ENCODE data around the gene PRC1. TPM values are rescaled to one million over a fixed set of nuclear protein-coding genes. Genes with fewer than 3 reads are reported as not detected.
"Not testable (repeated sequence)": the region's sequence is repeated elsewhere in the genome, so short reads cannot be mapped to it uniquely, and the experiment has no call there.

Gene PRC1
- total RNA-seq, 2 experiments from 2014 or later = 152 to 208 TPM

DNA sequence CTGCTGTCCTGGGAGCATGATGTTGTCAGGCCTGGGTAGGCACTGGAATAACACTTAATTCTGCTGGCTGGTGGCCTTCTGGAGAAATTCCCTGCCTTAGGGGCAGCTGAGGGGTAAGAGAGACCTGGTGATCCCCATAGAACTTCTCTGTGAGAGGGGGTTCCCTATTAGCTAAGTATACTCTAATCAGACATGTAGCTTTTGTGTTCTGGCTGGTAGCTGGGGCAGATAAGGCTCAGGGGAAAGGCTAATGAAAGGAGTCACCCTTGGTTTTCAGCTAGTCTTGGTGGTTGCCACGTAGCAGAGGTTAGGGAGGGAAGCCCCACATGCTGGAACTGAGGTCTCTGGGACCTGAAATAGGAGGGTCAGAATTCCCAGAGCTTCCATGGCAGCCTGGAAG lies 61.0 kb downstream of the PRC1 start:
- CTCF ChIA-PET = interaction anchor here (0.9 to 8.6 kb wide), 32 partner anchors 10 to 834 kb away, joined by 3 to 181 read pairs (median 6); partner anchors contain the start of genes BLM, FES, MAN2A2 and RCCD1
- Mint-ChIP-seq H3K9me3 (ENCODE audit: low read depth) (no peaks in the 10 kb centered on the region), H3K27ac (peak overlapping the region; percentile 100), H3K4me1 (peaks cover 62% of the 10 kb centered on the region), H3K27me3 (no peaks in the 10 kb centered on the region), H3K4me3 (no peak overlapping the region), H3K36me3 (peaks cover 21% of the 10 kb centered on the region)
- no peak for ATAC-seq
- DNase-seq = no peak

DNA sequence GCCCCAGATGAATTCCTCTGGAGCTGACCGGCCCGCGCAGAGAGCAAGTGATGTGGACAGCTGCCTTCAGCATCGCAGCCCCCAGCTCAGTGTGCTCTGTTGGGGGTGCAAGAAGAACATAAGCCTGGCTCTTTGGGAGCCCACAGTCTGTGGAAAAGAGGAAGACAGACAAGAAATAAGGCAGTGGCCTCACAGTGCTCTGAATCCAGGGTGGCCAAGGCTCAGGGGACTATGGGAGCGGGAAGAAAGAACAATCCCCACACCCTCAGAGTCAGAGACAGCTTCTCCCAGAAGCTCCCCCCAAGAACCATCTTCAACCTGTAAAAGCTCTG lies 61.7 kb downstream of the PRC1 start:
- DNase-seq (no peak), ATAC-seq (no peak)
- Mint-ChIP-seq H3K27ac (peak overlapping the region; percentile 100), H3K27me3 (no peaks in the 10 kb centered on the region), H3K36me3 (peaks cover 20% of the 10 kb centered on the region), H3K9me3 (ENCODE audit: low read depth) (no peaks in the 10 kb centered on the region), H3K4me3 (peak overlapping the region; percentile 99), H3K4me1 (peaks cover 63% of the 10 kb centered on the region)
- CTCF ChIA-PET = interaction anchor here (0.7 to 8.6 kb wide), 43 partner anchors 8 to 833 kb away, joined by 3 to 181 read pairs (median 6); partner anchors contain the start of genes BLM, FES, FURIN and MAN2A2

- H3K27me3 Mint-ChIP-seq = no peaks in the 10 kb centered on the region
- CTCF ChIA-PET = interaction anchor here (0.6 to 8.6 kb wide), 60 partner anchors 9 to 833 kb away, joined by 3 to 181 read pairs (median 5); partner anchors contain the start of genes BLM, FES, FURIN and MAN2A2
- H3K27ac Mint-ChIP-seq = peak within 1 kb of the TSS; percentile 100
- H3K9me3 Mint-ChIP-seq (ENCODE audit: low read depth) = no peaks in the 10 kb centered on the region
- H3K4me3 Mint-ChIP-seq = peak within 1 kb of the TSS; percentile 99
- peaks cover 62% of the 10 kb centered on the region for H3K4me1 Mint-ChIP-seq
- DNase-seq (peak; percentile 95), ATAC-seq (peak; percentile 52)
- H3K36me3 Mint-ChIP-seq = peaks cover 20% of the 10 kb centered on the region
Measured at GRCh38 chr15:90931828-90932659, 62.3 kb downstream of the PRC1 start, which contains the start of gene HDDC3. Gene HDDC3, minus strand, starts transcription at chr15:90932549. Its CDS starts 9 bp downstream, at chr15:90932540.

- Mint-ChIP-seq H3K4me3 (peak overlapping the region; percentile 99), H3K27me3 (no peaks in the 10 kb centered on the region), H3K27ac (peak overlapping the region; percentile 100), H3K4me1 (peaks cover 56% of the 10 kb centered on the region), H3K9me3 (ENCODE audit: low read depth) (no peaks in the 10 kb centered on the region), H3K36me3 (peaks cover 18% of the 10 kb centered on the region)
- no peak for ATAC-seq
- DNase-seq = no peak
- CTCF ChIA-PET = interaction anchor here (0.7 to 8.6 kb wide), 44 partner anchors 8 to 621 kb away, joined by 3 to 181 read pairs (median 6); partner anchors contain the start of genes BLM, FES, MAN2A2 and RCCD1
Measured at GRCh38 chr15:90931575-90931827, 62.8 kb downstream of the PRC1 start.

GRCh38 chr15:90930861-90931574 lies 63.3 kb downstream of the PRC1 start:
- CTCF ChIA-PET = interaction anchor here (0.7 to 8.6 kb wide), 42 partner anchors 8 to 621 kb away, joined by 3 to 181 read pairs (median 6); partner anchors contain the start of genes BLM, FES, MAN2A2 and RCCD1
- DNase-seq = no peak
- H3K36me3 Mint-ChIP-seq = peaks cover 14% of the 10 kb centered on the region
- no peaks in the 10 kb centered on the region for H3K27me3 Mint-ChIP-seq
- no peak for ATAC-seq
- no peaks in the 10 kb centered on the region for H3K9me3 Mint-ChIP-seq (ENCODE audit: low read depth)
- peaks cover 52% of the 10 kb centered on the region for H3K4me1 Mint-ChIP-seq
- peak overlapping the region; percentile 99 for H3K4me3 Mint-ChIP-seq
- peak overlapping the region; percentile 100 for H3K27ac Mint-ChIP-seq

- ATAC-seq (no peak), DNase-seq (no peak)
- Mint-ChIP-seq H3K36me3 (peaks cover 19% of the 10 kb centered on the region), H3K27me3 (no peaks in the 10 kb centered on the region), H3K9me3 (ENCODE audit: low read depth) (no peaks in the 10 kb centered on the region), H3K4me3 (peak overlapping the region; percentile 99), H3K4me1 (peaks cover 56% of the 10 kb centered on the region), H3K27ac (peak overlapping the region; percentile 100)
- CTCF ChIA-PET = interaction anchor here (0.6 to 8.6 kb wide), 12 partner anchors 6 to 281 kb away, joined by 3 to 181 read pairs (median 4); partner anchors contain the start of genes BLM, MAN2A2, RCCD1 and VPS33B
Measured at GRCh38 chr15:90929246-90930019, 64.9 kb downstream of the PRC1 start.

DNA sequence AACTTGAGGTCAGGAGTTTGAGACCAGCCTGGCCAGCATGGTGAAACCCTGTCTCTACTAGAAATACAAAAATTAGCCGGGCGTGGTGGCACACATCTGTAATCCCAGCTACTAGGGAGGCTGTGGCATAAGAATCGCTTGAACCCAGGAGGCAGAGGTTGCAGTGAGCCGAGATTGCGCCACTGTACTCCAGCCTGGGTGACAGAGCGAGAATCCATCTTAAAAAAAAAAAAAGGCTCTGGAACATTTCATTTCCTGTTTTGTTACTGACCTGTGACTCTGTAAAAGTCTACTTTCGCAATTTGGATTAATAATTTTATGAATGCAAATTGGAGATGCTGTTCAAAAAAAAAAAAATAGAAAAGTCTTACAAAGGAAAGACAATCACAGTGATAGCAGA lies 66.2 kb downstream of the PRC1 start:
- H3K9me3 Mint-ChIP-seq (ENCODE audit: low read depth); DNase-seq; H3K27me3 Mint-ChIP-seq; ATAC-seq: not testable (repeated sequence)
- CTCF ChIA-PET = interaction anchor here (0.7 to 1.2 kb wide), 3 partner anchors 27 to 459 kb away, joined by 3 to 4 read pairs (median 3); no protein-coding TSS in a partner anchor
- H3K4me1 Mint-ChIP-seq = peaks cover 56% of the 10 kb centered on the region
- peaks cover 21% of the 10 kb centered on the region for H3K36me3 Mint-ChIP-seq
- H3K4me3 Mint-ChIP-seq = peak overlapping the region; percentile 35
- peak overlapping the region; percentile 79 for H3K27ac Mint-ChIP-seq

GRCh38 chr15:90926766-90927165 lies 67.6 kb downstream of the PRC1 start:
- H3K27me3 Mint-ChIP-seq; H3K4me3 Mint-ChIP-seq; H3K9me3 Mint-ChIP-seq (ENCODE audit: low read depth); ATAC-seq; DNase-seq: not testable (repeated sequence)
- Mint-ChIP-seq H3K27ac (peak overlapping the region; percentile 40), H3K36me3 (peaks cover 22% of the 10 kb centered on the region), H3K4me1 (peaks cover 61% of the 10 kb centered on the region)
- CTCF ChIA-PET = interaction anchor here (0.8 to 1.6 kb wide), 3 partner anchors 17 to 41 kb away, joined by 3 to 4 read pairs (median 3); partner anchors contain the start of gene MAN2A2

- H3K4me3 Mint-ChIP-seq = peak overlapping the region; percentile 21
- DNase-seq (peak; percentile 60), ATAC-seq (peak; percentile 52)
- no peaks in the 10 kb centered on the region for H3K9me3 Mint-ChIP-seq (ENCODE audit: low read depth)
- H3K27me3 Mint-ChIP-seq = no peaks in the 10 kb centered on the region
- CTCF ChIA-PET = interaction anchor here (1.1 to 6.5 kb wide), 3 partner anchors 8 to 38 kb away, joined by 4 to 79 read pairs (median 32); partner anchors contain the start of genes HDDC3, MAN2A2 and UNC45A
- H3K36me3 Mint-ChIP-seq = peaks cover 30% of the 10 kb centered on the region
- H3K27ac Mint-ChIP-seq = peak overlapping the region; percentile 89
- peaks cover 50% of the 10 kb centered on the region for H3K4me1 Mint-ChIP-seq
Measured at GRCh38 chr15:90924375-90924774, 70.0 kb downstream of the PRC1 start.

- not testable (repeated sequence) for H3K9me3 Mint-ChIP-seq (ENCODE audit: low read depth); H3K27me3 Mint-ChIP-seq; H3K4me3 Mint-ChIP-seq
- H3K27ac Mint-ChIP-seq = peak overlapping the region; percentile 89
- CTCF ChIA-PET = interaction anchor here (0.6 to 6.5 kb wide), 6 partner anchors 10 to 211 kb away, joined by 3 to 79 read pairs (median 4); partner anchors contain the start of genes HDDC3, MAN2A2 and UNC45A
- H3K4me1 Mint-ChIP-seq = peaks cover 43% of the 10 kb centered on the region
- DNase-seq (peak; percentile 73), ATAC-seq (peak; percentile 88)
- peaks cover 41% of the 10 kb centered on the region for H3K36me3 Mint-ChIP-seq
Measured at GRCh38 chr15:90922712-90923322, 71.5 kb downstream of the PRC1 start.

DNA sequence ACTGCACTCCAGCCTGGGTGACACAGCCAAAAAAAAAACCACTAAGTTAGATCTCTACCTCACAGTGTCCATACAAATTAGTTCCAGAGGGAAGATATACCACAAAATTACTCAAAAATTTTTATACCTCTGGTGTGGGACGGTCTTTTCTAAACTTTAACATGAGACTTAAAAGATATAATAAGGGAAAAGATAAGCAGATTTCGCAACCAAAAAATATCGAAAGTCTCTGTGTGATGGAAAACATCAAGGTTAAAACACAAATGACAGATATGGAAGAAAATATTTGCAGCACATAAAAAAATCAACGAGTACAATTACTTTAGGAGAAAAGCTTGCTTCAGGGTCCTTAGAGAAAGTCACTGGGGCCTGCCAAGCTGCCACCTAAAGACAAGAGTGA lies 72.4 kb downstream of the PRC1 start:
- Mint-ChIP-seq H3K9me3 (ENCODE audit: low read depth) (no peaks in the 10 kb centered on the region), H3K27ac (peak overlapping the region; percentile 89), H3K36me3 (peaks cover 47% of the 10 kb centered on the region), H3K4me3 (no peak overlapping the region), H3K4me1 (peaks cover 43% of the 10 kb centered on the region), H3K27me3 (no peaks in the 10 kb centered on the region)
- DNase-seq = no peak
- CTCF ChIA-PET = interaction anchor here (1.7 to 6.5 kb wide), 4 partner anchors 11 to 210 kb away, joined by 5 to 79 read pairs (median 18); partner anchors contain the start of genes HDDC3, MAN2A2 and UNC45A
- ATAC-seq = no peak

GRCh38 chr15:90918835-90919234 lies 75.5 kb downstream of the PRC1 start:
- Mint-ChIP-seq H3K4me1 (peaks cover 26% of the 10 kb centered on the region), H3K27me3 (no peaks in the 10 kb centered on the region)

More at GRCh38 chr15:90918835-90919234, 75.5 kb downstream of the PRC1 start:
- H3K9me3 Mint-ChIP-seq (ENCODE audit: low read depth) = no peaks in the 10 kb centered on the region
- no peak overlapping the region for H3K27ac Mint-ChIP-seq
- ATAC-seq (no peak), DNase-seq (no peak)
- CTCF ChIA-PET = interaction anchor here (1.0 to 2.1 kb wide), 5 partner anchors 12 to 33 kb away, joined by 3 to 9 read pairs (median 3); partner anchors contain the start of gene UNC45A
- H3K36me3 Mint-ChIP-seq = peaks cover 51% of the 10 kb centered on the region
- no peak overlapping the region for H3K4me3 Mint-ChIP-seq
